Measurements from ENCODE around the gene AUTS2.

AUTS2 gene

DNA sequence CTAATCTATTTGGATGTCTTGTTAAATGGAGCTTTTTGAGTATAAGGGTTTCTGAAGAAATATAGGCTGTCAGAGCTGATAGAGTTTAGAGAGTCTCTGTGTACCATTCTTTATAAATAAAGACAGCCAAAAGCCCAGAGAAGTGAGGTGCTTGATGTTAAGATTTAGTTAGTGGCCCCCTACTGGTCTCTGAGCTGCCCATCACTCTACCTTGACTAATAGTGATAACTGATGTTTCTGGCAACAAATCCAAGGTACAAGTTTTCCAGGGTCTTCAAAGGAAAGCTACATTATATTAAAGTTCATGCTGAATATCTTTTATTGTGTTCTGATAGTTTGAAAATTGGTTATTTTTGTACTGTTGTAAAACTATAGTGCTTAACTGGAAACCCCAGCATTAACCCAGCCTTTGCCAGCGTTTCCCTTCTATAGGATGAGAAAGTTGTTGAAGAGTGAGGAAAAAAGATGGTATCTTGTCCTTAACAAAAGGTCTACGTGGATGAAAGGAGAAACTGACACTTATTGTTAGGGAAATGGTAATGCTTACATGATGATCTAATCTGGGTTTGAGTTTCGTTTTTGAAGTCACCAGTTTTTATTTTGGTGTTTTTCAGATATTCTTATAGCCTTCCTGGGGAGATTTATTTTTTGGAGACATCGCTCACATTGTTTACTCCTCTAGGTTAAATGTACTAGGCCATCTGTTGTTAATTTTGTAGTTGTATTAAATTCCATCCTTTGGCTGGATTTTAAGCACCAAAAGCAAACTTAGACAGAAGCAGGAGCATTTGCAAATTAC, 79.0 kb downstream of the AUTS2 start:
- H3K27ac ChIP-seq (ENCODE audit: extremely low read depth, low read depth, low read length): no peak overlapping the region
- POLR2A ChIA-PET: no interaction called here
- CTCF ChIA-PET: interaction anchor here (0.6 to 1.7 kb wide), 15 partner anchors 9 to 466 kb away, joined by 3 to 5 read pairs (median 3); no protein-coding TSS in a partner anchor

DNA sequence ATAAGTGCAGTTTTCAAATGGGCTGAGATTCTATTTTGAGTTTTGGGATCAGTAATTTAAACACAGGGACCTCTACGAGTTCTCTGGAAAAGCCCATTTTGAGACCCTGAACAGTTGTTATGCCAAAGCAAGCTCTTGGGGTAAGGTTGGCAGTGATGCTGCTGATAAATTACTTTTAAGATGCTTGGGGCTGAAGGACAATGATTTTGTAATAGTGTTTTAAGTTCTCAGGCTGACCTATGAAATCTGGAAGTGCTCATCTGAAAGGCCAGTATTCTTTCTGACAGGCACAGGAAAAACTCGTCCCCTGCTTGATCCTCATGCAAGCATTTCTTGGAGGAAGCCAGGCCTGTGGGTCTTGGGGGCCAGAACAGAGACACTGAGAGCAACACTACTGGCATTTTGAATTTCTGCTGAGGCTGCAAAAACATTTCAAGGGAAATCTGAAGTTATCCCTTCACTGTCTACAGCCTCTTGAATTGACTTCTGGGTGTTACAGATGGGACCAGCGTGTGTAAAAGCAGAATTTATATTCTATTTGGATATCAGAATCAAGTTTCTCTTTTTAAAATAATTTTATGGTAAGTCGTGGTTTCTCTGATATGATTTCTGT, 79.7 kb downstream of the AUTS2 start:
- Histone ChIP-seq H3K4me3 (ENCODE audit: low read depth, low read length) (no peak overlapping the region), H3K9me3 (ENCODE audit: control insufficient read depth, insufficient read depth, low read depth, low read length) (no peaks in the 10 kb centered on the region), H3K27ac (ENCODE audit: extremely low read depth, low read depth, low read length) (peak overlapping the region; percentile 74), H3K4me1 (ENCODE audit: control insufficient read depth, insufficient read depth, low read length) (peaks cover 30% of the 10 kb centered on the region), H3K36me3 (ENCODE audit: control insufficient read depth in 2 of 2, insufficient read depth in 1 of 2, low read length in 2 of 2) (no peaks in the 10 kb centered on the region)
- CTCF ChIA-PET: interaction anchor here (0.8 to 1.7 kb wide), 4 partner anchors 10 to 231 kb away, joined by 3 to 5 read pairs (median 4); no protein-coding TSS in a partner anchor
- TF ChIP-seq, protein P1, sequence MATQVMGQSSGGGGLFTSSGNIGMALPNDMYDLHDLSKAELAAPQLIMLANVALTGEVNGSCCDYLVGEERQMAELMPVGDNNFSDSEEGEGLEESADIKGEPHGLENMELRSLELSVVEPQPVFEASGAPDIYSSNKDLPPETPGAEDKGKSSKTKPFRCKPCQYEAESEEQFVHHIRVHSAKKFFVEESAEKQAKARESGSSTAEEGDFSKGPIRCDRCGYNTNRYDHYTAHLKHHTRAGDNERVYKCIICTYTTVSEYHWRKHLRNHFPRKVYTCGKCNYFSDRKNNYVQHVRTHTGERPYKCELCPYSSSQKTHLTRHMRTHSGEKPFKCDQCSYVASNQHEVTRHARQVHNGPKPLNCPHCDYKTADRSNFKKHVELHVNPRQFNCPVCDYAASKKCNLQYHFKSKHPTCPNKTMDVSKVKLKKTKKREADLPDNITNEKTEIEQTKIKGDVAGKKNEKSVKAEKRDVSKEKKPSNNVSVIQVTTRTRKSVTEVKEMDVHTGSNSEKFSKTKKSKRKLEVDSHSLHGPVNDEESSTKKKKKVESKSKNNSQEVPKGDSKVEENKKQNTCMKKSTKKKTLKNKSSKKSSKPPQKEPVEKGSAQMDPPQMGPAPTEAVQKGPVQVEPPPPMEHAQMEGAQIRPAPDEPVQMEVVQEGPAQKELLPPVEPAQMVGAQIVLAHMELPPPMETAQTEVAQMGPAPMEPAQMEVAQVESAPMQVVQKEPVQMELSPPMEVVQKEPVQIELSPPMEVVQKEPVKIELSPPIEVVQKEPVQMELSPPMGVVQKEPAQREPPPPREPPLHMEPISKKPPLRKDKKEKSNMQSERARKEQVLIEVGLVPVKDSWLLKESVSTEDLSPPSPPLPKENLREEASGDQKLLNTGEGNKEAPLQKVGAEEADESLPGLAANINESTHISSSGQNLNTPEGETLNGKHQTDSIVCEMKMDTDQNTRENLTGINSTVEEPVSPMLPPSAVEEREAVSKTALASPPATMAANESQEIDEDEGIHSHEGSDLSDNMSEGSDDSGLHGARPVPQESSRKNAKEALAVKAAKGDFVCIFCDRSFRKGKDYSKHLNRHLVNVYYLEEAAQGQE (tag by site-specific recombination; IDR thresholded peaks at IDR 0.05): no peak
- TF ChIP-seq ZNF169 (tag by site-specific recombination; IDR thresholded peaks at IDR 0.05) (no peak), KLF8 (tag by site-specific recombination; IDR thresholded peaks at IDR 0.05) (no peak), ZNF548 (tag by site-specific recombination; IDR thresholded peaks at IDR 0.05) (no peak), MZF1 (tag by site-specific recombination; IDR thresholded peaks at IDR 0.05; ENCODE audit: borderline replicate concordance) (no peak), ZNF777 (tag by site-specific recombination; IDR thresholded peaks at IDR 0.05; ENCODE audit: borderline replicate concordance) (no peak), ZNF510 (tag by site-specific recombination; IDR thresholded peaks at IDR 0.05; ENCODE audit: insufficient replicate concordance) (no peak), SCRT2 (tag by site-specific recombination; IDR thresholded peaks at IDR 0.05) (no peak), KLF7 (tag by site-specific recombination; IDR thresholded peaks at IDR 0.05; ENCODE audit: borderline replicate concordance) (no peak), ZNF155 (tag by site-specific recombination; IDR thresholded peaks at IDR 0.05) (no peak)
- TF ChIP-seq, protein P2, sequence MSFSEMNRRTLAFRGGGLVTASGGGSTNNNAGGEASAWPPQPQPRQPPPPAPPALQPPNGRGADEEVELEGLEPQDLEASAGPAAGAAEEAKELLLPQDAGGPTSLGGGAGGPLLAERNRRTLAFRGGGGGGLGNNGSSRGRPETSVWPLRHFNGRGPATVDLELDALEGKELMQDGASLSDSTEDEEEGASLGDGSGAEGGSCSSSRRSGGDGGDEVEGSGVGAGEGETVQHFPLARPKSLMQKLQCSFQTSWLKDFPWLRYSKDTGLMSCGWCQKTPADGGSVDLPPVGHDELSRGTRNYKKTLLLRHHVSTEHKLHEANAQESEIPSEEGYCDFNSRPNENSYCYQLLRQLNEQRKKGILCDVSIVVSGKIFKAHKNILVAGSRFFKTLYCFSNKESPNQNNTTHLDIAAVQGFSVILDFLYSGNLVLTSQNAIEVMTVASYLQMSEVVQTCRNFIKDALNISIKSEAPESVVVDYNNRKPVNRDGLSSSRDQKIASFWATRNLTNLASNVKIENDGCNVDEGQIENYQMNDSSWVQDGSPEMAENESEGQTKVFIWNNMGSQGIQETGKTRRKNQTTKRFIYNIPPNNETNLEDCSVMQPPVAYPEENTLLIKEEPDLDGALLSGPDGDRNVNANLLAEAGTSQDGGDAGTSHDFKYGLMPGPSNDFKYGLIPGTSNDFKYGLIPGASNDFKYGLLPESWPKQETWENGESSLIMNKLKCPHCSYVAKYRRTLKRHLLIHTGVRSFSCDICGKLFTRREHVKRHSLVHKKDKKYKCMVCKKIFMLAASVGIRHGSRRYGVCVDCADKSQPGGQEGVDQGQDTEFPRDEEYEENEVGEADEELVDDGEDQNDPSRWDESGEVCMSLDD (tag by site-specific recombination; IDR thresholded peaks at IDR 0.05): no peak
- TF ChIP-seq, protein P3, sequence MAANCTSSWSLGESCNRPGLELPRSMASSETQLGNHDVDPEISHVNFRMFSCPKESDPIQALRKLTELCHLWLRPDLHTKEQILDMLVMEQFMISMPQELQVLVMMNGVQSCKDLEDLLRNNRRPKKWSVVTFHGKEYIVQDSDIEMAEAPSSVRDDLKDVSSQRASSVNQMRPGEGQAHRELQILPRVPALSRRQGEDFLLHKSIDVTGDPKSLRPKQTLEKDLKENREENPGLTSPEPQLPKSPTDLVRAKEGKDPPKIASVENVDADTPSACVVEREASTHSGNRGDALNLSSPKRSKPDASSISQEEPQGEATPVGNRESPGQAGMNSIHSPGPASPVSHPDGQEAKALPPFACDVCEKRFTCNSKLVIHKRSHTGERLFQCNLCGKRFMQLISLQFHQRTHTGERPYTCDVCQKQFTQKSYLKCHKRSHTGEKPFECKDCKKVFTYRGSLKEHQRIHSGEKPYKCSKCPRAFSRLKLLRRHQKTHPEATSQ (tag by site-specific recombination; IDR thresholded peaks at IDR 0.05): no peak
- TF ChIP-seq, protein P4, sequence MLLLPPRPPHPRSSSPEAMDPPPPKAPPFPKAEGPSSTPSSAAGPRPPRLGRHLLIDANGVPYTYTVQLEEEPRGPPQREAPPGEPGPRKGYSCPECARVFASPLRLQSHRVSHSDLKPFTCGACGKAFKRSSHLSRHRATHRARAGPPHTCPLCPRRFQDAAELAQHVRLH (tag by site-specific recombination; IDR thresholded peaks at IDR 0.05): no peak
- POLR2A ChIA-PET: no interaction called here

More for the DNA sequence above, 79.0 kb downstream of the AUTS2 start:
- Histone ChIP-seq H3K4me1 (ENCODE audit: control insufficient read depth, insufficient read depth, low read length) (peaks cover 30% of the 10 kb centered on the region), H3K36me3 (ENCODE audit: control insufficient read depth in 2 of 2, insufficient read depth in 1 of 2, low read length in 2 of 2) (no peaks in the 10 kb centered on the region), H3K9me3 (ENCODE audit: control insufficient read depth, insufficient read depth, low read depth, low read length) (no peaks in the 10 kb centered on the region), H3K4me3 (ENCODE audit: low read depth, low read length) (no peak overlapping the region)
- peak; percentile 39; the same call in 1 of the 2 replicates for TF ChIP-seq PRDM1 (tag by site-specific recombination; IDR thresholded peaks at IDR 0.05)
- no peak for TF ChIP-seq ZNF785 (tag by site-specific recombination; IDR thresholded peaks at IDR 0.05)
